ENCODE measurements around the gene TENM4.

TENM4 gene

DNA sequence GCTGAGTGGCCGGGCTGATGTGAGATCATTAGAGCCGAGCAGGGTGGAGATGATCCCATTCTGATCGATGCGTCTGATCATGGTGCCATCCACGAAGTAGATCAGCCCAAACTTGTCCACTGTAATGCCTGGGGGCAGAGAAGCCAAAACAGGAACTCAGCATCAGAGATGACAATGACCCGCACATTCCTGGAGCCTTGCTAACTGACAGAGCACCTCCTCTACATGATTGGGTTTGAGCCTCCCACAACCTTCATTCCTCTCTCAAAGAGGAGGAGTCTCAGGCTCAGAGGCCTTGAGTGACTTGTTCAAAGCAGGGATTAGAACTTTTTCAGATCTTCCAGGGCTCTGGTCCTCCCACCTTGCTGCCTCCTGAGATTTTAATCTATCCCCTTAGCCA lies 732.4 kb downstream of the TENM4 start:
- no peak for DNase-seq

DNA sequence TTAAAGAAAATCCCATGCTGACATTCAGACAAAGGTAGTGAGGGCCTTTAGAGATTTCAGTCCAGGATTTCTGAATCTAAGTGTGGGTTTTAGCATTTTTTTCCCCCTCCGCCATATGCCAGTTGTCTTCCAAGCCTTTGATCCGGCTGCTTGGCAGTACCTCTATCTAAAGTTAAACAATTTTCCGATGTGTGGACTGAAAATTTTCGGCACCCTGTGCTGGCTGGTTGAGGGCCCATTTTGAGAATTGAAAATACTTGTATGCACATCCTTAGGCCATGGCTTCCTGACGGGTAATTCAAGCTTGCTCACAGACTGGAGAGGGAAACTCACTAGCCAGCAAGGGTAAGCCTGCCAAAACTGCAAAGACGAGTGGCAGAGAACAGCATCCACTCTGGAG lies 734.3 kb downstream of the TENM4 start:
- no peak for DNase-seq

DNA sequence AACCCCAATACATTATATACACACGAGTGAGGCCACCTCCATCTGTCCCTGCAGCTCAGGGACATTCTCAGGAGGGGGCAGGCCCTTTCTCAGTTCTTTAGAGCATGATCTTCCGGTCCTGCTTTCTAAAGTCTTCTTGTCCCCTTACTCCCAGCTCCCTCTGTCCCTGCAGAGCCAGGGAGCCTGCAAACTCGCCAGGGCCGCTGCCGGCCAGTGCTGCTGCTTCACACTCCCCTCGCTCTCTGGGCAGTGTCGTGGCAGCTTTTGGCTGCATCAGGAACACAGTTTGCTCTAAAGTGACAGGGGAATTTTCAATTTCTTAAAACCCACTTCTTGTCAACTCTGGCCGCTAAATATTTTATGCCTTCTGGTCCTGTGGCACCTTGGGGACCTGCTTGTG lies 736.0 kb downstream of the TENM4 start:
- no peak for DNase-seq

DNA sequence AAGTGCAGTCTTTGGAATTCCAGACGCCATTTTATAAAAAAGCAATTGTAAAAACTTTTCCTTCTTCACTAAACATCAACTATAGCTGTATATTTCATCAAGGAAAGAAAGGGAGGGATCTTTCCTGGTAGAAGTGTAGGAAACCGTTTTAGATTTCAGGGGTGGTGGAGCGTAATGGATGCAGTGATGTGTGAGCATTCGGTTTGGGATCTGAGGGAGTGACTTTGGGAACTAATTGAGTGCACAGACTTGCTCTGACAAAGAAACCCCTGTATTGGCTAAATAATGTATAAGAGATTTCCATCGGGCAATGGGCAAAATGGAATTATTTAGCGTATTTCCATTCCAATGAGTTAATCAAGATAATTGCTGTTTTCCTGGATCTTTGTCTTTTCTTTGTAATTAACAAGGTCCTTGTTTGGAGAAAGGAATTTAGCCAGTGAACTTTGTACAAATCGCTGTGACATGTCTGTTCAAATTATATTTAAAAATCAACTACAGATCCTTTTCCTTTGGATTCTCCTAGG lies 741.2 kb downstream of the TENM4 start:
- no peak for DNase-seq

DNA sequence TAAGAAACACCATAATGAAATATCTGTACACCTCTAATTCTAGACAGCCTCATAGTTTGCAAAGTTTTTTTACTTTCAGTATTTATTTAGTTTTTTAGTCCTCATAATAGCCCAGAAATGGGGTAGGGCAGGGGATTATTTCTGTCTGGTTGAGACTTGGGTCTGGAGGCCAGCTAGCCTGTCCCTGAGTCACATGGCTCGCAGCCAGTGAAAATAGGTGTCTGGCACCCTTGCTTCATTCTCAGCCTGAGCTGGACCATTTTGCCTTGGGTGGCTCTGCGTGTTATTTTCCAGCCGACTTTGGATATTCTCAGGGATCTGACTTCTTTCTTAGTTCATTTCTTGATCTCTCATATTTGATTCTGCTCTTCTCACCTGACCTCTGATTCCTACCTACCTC lies 742.2 kb downstream of the TENM4 start:
- DNase-seq, result no peak

DNA sequence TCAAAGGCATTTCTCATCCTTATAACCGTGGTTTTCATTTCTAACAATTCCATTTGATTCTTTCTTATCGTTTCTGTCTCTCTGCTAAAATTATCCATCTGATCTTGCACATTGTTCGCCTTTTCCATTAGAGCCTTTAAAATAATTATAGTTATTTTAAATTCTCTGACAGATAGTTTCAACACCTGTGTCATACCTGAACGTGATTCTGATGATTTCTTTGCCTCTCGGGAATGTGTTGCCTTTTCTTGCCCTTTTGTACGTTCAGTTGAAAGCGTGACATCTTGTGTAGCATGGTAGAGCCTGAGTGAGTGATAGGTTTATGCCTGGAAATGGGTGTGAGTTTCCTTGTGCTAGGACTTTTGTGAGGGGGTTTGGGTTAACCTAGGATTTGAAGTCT lies 744.7 kb downstream of the TENM4 start:
- no peak for DNase-seq

DNA sequence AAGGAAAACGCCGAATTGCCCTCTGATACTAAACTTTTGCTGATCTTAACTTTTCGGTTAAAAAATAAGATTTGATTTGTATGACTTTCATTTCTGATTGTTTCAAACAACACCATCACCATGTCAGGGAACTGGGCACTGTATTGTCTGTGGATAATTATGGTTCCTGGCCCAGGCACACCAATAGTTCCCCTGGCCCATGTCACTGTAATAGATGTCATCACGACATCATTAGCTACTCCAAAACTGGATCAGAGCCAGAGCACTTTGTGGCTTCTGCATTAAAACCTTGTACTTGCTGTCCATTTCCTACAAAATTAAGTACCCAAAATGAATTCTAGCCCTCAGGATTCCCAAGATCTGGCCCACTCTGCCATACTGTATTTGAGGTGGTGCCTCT lies 746.7 kb downstream of the TENM4 start:
- DNase-seq, result no peak

DNA sequence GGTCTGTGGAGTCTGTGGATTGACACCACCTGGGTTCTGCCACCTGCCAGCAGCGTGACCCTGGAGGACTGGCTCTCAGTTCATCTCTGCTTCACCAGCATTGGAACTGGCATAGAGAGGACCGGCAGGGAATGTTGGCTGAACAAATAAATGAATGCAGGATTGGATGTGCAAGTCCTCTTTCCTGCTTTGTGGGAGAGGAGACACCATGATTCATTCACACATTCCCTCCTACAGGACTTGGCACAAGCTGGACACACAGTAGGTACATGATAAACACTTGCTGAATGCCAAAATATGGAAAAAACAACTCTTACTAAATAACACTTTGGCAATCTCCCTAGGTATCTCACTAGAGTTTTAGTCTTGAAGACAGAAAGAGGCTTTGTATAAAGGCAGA lies 749.6 kb downstream of the TENM4 start:
- no peak for DNase-seq

DNA sequence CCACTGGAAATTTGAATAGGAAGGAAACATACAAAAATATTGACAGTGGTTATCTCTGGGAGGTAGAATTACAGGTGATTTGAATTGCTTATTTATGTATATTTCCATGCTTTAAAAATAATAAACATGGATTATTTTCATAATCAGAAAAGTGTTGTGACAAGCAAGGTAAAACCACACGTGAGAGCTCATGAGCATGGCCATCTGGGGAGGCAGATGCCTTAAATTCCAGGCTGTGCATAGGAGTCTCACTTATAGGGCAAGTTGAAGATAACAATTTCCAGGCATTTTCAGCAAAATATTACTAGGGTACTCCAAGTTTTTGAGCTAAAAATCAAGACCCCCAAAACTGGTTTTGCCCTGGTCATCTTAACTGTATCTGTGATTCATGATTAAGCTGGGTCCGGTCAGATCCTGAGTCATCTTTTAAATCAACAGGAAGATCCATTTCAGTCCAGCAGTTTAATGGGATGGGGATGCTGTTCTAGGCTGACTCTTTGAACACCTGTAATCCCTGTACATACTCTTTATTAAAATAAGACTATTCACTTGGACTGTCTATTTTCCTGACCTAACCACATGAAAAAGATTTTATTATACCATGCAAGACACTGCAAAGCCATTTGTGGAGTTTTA lies 750.4 kb downstream of the TENM4 start:
- DNase-seq, result no peak

DNA sequence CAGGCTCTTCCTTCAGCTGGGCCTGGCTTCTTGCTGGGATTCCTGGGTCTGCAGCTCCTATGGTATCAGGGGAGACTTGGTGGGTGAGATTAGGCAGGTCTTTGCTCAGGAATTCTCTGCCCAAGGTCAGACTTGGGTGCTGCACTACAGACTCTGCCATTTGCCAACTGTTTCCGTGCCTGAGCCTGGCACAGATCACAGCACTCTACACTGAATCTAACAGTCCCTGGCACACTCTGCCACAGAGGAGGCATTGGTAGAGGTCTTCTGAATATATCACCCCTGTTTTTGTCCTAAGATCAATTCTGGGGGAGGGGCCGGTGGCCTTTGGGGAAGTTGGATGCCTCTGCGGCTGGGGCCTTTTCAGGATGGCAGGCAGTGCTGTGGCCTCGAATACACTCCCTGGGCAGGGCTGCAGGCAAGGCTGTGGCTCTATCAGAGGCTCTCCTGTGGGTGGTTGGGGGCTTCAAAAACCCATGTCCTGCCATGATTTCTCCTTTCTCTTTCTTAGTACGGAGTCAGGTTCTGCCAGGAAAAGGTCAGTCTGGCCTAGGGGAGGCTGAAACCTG lies 751.2 kb downstream of the TENM4 start:
- DNase-seq, result no peak

DNA sequence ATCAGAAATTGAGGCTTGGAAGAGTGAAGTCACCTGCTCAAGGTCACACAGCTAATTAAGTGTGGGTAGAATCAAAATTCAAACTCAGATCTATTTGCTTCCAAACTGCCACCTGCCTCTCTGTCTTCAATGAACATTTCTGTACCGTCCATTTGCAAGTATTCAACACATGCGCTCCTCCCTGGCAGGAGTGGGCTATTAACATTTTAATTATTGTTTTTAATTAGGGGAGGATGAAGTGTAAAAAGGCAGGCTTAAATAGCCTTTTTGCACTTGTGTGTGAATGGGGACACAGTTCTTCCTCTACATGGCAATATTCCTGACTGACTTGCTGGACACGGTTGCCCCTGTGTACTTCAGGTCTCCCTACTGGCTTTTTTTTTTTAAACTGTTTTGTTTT lies 751.7 kb downstream of the TENM4 start:
- DNase-seq, result no peak

DNA sequence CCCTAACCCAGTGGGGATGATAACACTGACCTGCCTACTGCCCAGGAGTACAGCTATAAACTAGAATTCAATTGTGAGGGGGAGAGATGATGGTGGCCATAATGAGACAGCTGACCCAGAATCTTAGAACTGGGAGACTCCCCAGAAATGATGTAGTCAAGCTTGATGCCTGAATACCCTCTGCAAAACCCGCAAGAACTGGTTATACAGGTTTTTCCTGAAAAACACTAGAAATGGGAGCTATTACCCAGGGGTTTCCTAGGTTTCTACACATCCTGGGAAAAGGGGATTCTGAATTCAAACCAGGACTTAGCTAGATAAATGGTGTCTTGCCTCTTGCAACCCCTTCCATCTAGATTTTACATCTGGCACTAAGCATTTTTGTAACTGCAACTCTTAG lies 752.4 kb downstream of the TENM4 start:
- no peak for DNase-seq

DNA sequence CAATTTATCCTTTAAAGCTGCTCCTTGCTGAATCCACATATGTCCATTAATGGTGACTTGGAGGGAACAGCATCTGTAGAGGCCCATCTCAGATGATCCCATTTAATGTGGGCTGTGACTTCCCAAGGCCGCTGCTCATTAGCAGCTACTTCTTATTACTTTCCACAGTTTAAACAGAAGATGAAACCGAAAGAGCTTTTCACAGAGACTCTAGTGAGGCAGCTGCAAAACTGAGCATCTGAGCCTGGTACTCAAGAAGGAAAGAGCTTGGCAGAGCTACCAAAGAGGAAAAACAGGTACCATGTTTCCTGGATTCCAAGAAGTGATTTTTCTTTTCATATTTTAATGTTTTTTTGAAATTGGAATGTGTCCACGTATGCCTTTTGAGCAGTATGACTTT lies 755.7 kb downstream of the TENM4 start:
- DNase-seq, result no peak

DNA sequence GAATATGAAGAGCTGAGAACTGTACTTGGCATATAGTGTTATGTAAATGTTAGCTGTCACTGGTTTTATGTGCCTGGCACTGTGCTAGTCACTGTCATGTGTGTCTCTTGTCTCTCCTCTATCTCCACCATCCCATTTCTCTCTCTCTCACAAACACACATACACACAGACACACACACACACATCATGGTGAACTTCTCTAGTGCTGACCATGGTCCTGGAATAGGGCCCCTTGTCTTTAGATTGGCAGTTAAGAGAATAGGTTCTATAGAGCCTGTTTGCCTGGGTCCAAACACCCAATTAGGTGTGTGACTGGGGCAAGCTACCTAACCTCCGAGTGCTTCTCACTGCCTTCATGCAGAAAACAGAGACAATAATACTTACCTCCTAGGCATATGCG lies 756.5 kb downstream of the TENM4 start:
- DNase-seq, result no peak

DNA sequence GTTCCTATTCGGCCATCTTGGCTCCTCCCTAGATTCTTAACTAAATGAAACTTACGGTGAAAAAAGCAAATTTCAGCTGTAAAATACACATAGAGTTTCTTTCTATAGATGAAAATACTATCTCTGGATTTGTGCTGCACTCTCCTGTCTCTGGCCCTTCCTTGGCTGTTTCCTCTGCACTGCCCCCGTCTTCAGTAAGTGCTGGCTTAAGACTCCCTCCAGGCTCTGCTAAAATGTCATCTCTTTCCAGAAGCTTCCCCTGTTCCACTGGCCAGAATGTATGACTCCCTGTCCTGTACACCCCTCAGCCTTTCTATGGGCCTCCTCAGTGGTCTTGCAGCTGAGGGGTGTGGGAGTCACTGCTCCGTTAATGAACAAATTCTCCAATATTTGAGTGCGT lies 757.1 kb downstream of the TENM4 start:
- no peak for DNase-seq

DNA sequence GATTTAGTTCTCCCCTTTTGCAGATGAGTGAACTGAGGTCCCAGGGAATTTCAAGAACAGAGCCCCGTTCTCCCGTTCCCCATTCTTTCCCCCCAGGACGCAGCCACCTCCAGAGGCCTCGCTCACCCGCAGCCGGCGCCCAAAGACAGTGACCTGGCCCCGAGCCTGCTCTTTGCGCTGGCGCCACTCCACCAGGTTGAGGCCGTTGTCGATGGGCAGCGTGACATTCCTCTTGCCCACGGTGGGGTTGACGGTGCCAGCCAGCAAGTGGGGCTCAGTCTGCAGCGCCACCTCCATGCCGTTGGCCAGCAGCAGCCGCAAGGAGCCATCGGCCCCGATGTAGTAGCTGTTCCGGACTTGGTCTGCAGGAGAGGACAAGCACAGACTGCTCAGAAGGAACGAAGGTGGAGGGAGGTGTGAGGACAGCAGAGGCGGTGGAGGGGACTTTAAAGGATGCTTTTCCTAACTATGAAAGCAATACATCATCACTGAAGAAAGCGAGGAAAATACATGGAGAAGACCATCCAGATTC lies 764.7 kb downstream of the TENM4 start:
- no peak for DNase-seq

DNA sequence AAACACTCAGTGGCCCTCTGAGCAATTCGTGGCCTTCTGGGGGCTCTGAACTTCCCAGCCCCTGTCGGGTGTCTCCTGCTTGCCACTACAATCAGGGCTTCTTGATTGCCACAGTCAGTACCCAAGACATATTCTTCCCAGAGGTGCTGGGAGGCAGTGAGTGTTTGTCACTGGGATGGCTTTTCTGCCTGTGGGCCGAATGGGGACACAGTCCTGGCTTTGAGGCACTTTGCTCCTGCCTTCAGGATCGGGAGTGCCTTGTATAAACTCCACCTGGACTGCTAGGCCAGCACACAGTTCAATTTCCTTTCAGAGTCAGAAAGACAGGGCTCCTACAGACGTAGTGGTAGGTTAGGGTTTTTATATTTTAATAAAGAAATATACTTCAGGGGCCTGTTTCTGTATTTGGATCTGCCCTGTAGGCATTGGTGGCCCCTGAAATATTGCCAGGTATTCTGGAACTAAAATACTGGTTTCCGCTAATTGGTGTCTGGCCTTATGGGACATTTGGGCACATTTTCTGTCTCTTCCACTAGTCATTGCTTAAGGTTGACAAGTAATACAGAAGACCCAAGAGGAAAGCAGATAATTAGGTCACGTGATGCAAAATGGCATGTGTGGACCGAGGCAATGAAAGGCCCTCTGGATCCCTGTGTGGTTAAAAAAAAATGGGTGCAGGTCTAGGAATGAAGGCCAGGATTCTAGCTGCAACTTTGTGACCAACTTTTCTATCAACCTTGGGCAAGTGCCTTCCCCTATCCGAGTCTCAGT lies 767.8 kb downstream of the TENM4 start:
- no peak for DNase-seq

DNA sequence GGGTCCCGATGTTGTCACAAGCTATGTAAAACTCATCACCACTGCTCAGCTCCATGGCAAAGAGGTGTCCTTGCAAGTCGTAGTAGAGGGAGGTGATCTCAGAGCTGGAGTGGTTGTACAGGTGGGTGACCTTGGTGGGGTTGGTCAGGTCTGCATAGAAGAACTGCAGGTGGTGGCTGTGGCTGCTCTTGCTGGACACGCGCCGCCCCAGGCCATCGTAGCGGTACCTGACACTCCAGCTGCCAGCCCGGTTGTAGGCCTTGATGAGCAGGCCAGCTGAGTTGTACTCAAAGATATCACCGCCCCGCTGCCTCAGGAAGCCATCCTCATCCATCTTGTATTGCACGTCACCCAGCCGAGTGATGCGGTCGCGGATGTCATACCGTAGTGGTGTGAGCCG lies 771.6 kb downstream of the TENM4 start:
- no peak for DNase-seq

DNA sequence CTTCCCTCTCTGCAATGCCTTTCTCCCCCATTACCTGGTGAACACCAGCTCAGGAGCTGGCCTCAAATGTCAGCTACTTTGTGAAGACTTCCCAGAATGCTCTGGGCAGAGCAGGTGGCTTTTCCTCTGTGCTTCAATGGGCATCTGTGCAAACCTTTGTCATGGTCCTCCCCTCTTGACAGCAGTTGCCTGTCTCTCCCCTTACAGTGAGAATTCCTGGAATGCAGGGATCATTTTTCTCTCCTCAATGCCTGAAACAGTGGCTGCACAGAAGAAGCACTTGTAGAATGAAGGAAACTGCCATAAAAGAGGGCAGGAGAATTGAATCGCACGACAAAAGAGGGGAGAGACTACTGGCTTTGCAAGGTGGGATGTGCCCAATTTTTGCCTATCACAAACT lies 773.4 kb downstream of the TENM4 start:
- DNase-seq, result no peak

DNA sequence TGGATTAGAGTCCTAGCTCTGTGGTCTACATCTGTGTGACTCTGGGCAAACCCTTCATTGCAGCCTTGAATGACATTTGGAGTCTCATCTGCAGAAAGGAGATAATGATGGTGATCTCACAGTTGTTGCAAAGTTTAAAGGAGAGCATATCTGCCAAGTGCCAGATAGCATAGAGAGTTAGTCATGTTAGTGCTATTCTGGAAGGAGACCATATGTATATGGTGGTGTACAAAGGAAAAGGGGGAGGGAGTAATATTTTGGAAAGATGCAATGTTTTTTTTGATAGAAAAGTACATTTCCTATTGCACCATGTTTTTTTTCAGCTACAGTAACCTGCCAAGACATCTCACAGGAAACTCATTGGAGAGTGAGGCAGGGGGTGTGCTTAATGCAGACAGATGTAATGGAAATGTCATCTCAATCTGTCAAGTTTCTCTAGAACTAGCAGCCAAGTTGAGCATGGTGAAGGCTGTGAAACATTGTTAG lies 774.1 kb downstream of the TENM4 start:
- DNase-seq, result no peak

DNA sequence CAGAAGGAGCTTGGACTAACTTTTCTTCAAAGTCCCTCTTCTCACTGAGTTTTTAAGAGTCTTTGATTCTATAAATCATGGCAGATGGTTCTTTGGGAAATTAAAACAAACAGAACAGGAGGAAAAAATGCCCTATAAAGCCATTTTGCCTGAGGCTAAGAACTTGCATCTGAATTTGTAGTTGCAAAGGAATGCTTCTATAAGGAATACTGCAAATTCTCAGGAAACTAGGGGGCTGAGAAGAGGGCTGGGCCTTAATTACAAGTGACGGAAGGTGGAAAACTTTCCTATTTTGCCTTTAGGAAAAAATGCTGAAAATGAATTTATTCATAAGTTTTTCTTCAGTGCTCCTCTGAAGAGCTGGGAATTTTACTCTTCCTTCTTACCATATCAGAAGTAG lies 776.2 kb downstream of the TENM4 start:
- DNase-seq, result no peak

DNA sequence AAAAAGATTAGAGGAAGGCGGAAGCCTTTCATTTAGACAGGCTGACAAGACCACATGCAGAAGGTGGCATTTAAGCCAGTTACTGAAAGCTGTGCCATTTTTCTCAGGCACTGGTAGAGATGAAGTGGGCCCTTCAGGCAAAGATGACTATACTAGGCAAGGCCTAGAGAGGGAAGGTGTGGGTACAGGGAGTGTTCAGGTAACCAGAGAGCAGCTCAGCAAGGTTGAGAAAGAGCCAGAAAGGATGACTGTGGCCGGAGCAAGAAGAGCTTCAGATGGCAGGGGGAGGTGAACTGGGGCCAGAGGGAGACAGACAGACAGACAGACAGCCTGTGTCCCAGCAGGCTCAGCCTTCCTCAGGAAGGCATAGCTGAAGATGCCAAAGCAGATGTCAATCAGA lies 778.0 kb downstream of the TENM4 start:
- DNase-seq, result no peak

DNA sequence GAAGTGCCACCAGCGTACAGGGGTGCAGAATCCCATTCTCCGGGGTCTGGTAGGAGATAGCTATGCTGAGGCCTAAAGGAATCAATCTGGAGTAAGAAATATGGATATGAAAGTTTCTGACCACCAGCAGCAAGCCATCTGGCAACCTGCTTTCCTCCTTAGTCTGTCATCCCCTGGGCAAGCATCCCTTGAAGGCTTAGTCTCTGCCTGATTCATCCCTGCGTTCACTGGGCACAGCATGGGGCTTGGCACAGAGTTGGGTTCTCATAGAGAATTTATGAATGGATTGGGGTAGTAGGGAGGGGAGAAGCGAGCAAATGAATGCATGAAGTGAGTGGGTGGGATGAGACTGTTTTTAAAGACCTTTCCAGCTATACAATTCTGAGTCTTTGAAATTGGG lies 780.4 kb downstream of the TENM4 start:
- DNase-seq, result no peak
